DND-41 (cell line): ENCODE measurements around the gene ETV1.

Experiments used
- ATAC-seq: fragments of 200-7000 bp; cut with Tn5 transposase; 3 replicates; pipeline ENCODE4 v1.9.1; 2021; ENCODE audit warnings: low read depth; ENCODE audit not compliant: insufficient read depth
- DNase-seq: peaks from one replicate; pipeline ENCODE4 v3.0.0-alpha.2; 2020
- H2AFZ ChIP-seq: 2 replicates; pipeline ENCODE4 v1.6.0; 2012; ENCODE audit warnings: low read depth, low read length
- H3K27ac ChIP-seq: 2 replicates; pipeline ENCODE4 v1.5.1; 2012; ENCODE audit warnings: low read length, inconsistent platforms
- H3K27me3 ChIP-seq: fragments of 200-600 bp; sonication (generic); 2 replicates; pipeline ENCODE4 v1.6.0; 2012; ENCODE audit warnings: low read length, mild to moderate bottlenecking, inconsistent platforms; ENCODE audit not compliant: insufficient read depth, poor library complexity
- H3K36me3 ChIP-seq: 2 replicates; pipeline ENCODE4 v1.5.1; 2012; ENCODE audit warnings: low read length, inconsistent platforms; ENCODE audit not compliant: insufficient read depth
- H3K4me1 ChIP-seq: 2 replicates; pipeline ENCODE4 v1.5.1; 2012; ENCODE audit warnings: mild to moderate bottlenecking, low read length; ENCODE audit not compliant: insufficient read depth
- H3K4me2 ChIP-seq: 2 replicates; pipeline ENCODE4 v1.6.0; 2012; ENCODE audit warnings: mild to moderate bottlenecking, moderate library complexity, low read length, inconsistent platforms; ENCODE audit not compliant: insufficient read depth
- H3K4me3 ChIP-seq, 2 experiments: fragments of 200-600 bp in 1 of 2; shearing (Covaris generic) in 1 of 2; 2 replicates each; pipeline ENCODE4 v1.5.1; 2012 to 2016; ENCODE audit warnings: inconsistent platforms in 2 of 2, low read length in 2 of 2, mild to moderate bottlenecking in 2 of 2, low read depth in 1 of 2, moderate library complexity in 1 of 2
- H3K79me2 ChIP-seq: 2 replicates; pipeline ENCODE4 v1.6.0; 2012; ENCODE audit warnings: low read length, inconsistent platforms; ENCODE audit not compliant: insufficient read depth
- H3K9ac ChIP-seq: 2 replicates; pipeline ENCODE4 v1.6.0; 2012; ENCODE audit warnings: low read depth, mild to moderate bottlenecking, inconsistent platforms, low read length, moderate library complexity
- H3K9me3 ChIP-seq: 2 replicates; pipeline ENCODE4 v1.5.1; 2012; ENCODE audit warnings: low read length, moderate library complexity, mild to moderate bottlenecking, inconsistent platforms; ENCODE audit not compliant: insufficient read depth, severe bottlenecking
- H4K20me1 ChIP-seq: 2 replicates; pipeline ENCODE4 v1.6.0; 2012; ENCODE audit warnings: low read length; ENCODE audit not compliant: insufficient read depth
- CTCF ChIP-seq: IDR thresholded peaks from 2 replicates; pipeline ENCODE4 v1.5.1; 2012; ENCODE audit warnings: borderline replicate concordance, low read length, moderate library complexity, mild to moderate bottlenecking; ENCODE audit not compliant: poor library complexity, severe bottlenecking; ENCODE audit errors: extremely low read depth
- EZH2 ChIP-seq: IDR thresholded peaks from 3 replicates; pipeline ENCODE4 v1.6.1; 2012; ENCODE audit warnings: borderline replicate concordance, low read depth, mild to moderate bottlenecking, moderate library complexity, low read length, inconsistent platforms; ENCODE audit not compliant: severe bottlenecking

ETV1 gene

GRCh38 chr7:13979671-13980435 is 9.6 kb downstream of the ETV1 start:
- H3K4me3 ChIP-seq: no peak overlapping the region

GRCh38 chr7:13976594-13976993 is 12.9 kb downstream of the ETV1 start:
- H3K4me2 ChIP-seq: no peak overlapping the region
- H3K27ac ChIP-seq: no peak overlapping the region
- ATAC-seq: no peak
- H3K9me3 ChIP-seq: no peaks in the 10 kb centered on the region
- H3K79me2 ChIP-seq: no peaks in the 10 kb centered on the region
- no peak overlapping the region for H3K4me3 ChIP-seq
- no peaks in the 10 kb centered on the region for H3K4me1 ChIP-seq
- no peaks in the 10 kb centered on the region for H4K20me1 ChIP-seq
- H2AFZ ChIP-seq: no peak overlapping the region; the same call in 1 of the 2 replicates
- H3K36me3 ChIP-seq: no peaks in the 10 kb centered on the region
- DNase-seq: no peak
- TF ChIP-seq CTCF: no peak
- no peak for TF ChIP-seq EZH2
- no peaks in the 10 kb centered on the region for H3K27me3 ChIP-seq
- no peak overlapping the region for H3K9ac ChIP-seq

More at GRCh38 chr7:13979671-13980435, 9.6 kb downstream of the ETV1 start:
- Histone ChIP-seq H3K9ac (no peak overlapping the region), H3K4me1 (no peaks in the 10 kb centered on the region), H3K4me2 (no peak overlapping the region), H4K20me1 (no peaks in the 10 kb centered on the region), H3K27ac (no peak overlapping the region), H3K36me3 (no peaks in the 10 kb centered on the region), H3K27me3 (no peaks in the 10 kb centered on the region), H3K79me2 (no peaks in the 10 kb centered on the region), H3K9me3 (no peaks in the 10 kb centered on the region), H2AFZ (no peak overlapping the region)
- TF ChIP-seq CTCF: no peak
- TF ChIP-seq EZH2: no peak
- no peak for ATAC-seq
- no peak for DNase-seq

- ATAC-seq (no peak), DNase-seq (no peak)
- TF ChIP-seq EZH2 (no peak), CTCF (no peak)
- no peaks in the 10 kb centered on the region for H3K4me1 ChIP-seq
- no peak overlapping the region for H3K27ac ChIP-seq
- no peaks in the 10 kb centered on the region for H4K20me1 ChIP-seq
- no peaks in the 10 kb centered on the region for H3K27me3 ChIP-seq
- H3K79me2 ChIP-seq: no peaks in the 10 kb centered on the region
- H2AFZ ChIP-seq: no peak overlapping the region
- H3K9ac ChIP-seq: no peak overlapping the region
- H3K36me3 ChIP-seq: no peaks in the 10 kb centered on the region
- no peak overlapping the region for H3K4me3 ChIP-seq
- no peaks in the 10 kb centered on the region for H3K9me3 ChIP-seq
- H3K4me2 ChIP-seq: no peak overlapping the region
These were observed 24.4 kb downstream of the ETV1 start for GRCh38 chr7:13965077-13965476.
